Pulmonary artery endothelial cell (primary cell): ENCODE data around the gene CARD10. TPM values are rescaled to one million over a fixed set of nuclear protein-coding genes. Genes with fewer than 3 reads are reported as not detected.
"Not testable (repeated sequence)": the region's sequence is repeated elsewhere in the genome, so short reads cannot be mapped to it uniquely, and the experiment has no call there.

ENCODE experiments used
- DNase-seq: peaks from one replicate; pipeline ENCODE4 v3.0.0-alpha.2; 2011; ENCODE audit warnings: low read depth, low spot score
- total RNA-seq: library from RNA; depleted of rRNA; stranded (reverse); fragments of >200 nt; gene quantifications from 2 replicates; pipeline ENCODE4 v1.2.3, GENCODE V29; 2014

CARD10 gene
- total RNA-seq, 1 donor from 2014 or later, result 39.7 TPM

GRCh38 chr22:37468201-37468695 is 51.0 kb downstream of the CARD10 start:
- DNase-seq, result not testable (repeated sequence)

DNA sequence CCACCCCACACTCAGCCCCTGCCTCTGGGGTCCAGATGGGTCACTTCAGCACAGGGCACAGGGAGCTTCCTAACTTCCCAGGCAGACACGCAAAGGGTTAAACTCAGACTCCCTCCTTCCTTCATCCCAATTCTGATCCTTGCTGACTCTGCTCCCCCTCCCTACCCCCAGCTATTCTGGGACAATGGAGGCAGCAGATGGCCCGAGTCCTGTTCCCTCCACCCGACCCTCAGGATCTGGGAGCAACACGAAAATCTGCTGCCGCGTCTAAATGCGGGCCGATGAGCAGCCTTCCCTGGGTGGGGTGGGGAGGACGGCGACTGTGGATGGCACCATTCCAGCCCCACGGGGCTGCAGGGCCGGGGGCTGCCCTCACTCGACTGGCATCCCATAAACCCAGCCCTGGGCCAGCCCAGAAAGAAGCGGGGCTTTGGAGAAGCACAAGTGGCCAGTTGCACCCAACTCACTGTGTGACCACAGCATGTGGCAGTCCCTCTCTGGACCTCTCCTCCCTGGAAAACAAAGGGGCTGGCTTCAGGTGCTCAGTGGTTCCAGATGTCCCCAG is 51.7 kb downstream of the CARD10 start:
- no peak for DNase-seq

DNA sequence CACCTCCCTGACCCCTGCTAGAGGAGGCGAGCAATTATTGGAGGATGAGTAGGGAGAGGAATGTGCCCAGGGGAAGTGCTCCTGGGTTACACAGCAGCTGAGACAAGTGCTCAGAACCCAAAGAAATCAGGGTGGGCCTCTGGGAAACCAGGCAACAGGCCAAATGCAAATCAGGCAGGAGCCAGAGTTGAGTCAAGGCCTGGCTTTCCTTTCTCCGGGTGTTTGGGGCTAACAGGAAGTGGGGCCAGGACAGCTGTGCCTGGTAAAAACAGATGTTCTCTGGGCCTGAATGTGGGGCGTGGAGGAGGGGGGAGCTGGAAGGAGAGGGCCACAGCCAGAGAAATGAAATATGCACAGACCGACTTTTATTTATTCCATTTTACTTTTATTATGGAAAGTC is 55.0 kb downstream of the CARD10 start:
- no peak for DNase-seq

GRCh38 chr22:37462983-37463382 is 56.2 kb downstream of the CARD10 start:
- DNase-seq, result no peak

DNA sequence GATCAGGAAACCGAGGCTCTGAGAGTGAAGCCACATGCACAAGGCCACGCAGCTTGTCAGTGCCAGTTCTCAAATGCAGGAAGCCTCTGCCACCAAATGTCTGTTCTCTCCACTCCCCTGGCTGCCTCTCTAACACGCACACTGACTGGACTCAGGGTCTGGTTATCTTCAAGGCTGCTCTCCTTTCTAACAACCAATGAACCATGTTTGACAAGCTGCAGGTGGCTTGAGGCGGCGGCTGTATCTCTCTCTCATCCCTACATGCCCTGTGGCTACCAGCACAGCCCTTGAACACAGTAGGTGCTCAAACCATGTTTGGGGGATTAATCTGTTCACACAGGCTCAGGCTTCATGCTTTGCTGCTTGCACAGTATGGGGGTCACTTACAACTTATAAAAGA is 56.8 kb downstream of the CARD10 start:
- DNase-seq, result no peak

- DNase-seq, result no peak
These were observed 57.3 kb downstream of the CARD10 start for GRCh38 chr22:37461961-37462360.

DNA sequence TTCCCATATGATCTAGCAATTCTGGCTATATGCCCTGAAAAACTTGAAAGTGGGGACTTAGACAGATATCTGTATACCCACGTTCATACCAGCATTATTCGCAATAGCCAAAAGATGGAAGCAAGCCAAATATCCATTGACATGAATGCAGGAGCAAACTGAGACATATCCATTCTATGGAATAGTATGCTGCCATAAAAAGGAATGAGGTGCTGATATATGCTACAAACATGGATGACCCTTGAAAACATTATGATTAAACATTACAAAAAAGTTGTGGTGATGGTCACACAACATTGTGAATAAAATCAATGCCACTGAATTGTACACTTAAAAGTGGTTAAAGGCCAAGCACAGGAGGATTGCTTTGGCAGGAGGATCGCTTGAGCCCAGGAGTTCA is 58.5 kb downstream of the CARD10 start:
- no peak for DNase-seq

GRCh38 chr22:37459206-37459605 is 60.0 kb downstream of the CARD10 start:
- DNase-seq, result no peak

DNA sequence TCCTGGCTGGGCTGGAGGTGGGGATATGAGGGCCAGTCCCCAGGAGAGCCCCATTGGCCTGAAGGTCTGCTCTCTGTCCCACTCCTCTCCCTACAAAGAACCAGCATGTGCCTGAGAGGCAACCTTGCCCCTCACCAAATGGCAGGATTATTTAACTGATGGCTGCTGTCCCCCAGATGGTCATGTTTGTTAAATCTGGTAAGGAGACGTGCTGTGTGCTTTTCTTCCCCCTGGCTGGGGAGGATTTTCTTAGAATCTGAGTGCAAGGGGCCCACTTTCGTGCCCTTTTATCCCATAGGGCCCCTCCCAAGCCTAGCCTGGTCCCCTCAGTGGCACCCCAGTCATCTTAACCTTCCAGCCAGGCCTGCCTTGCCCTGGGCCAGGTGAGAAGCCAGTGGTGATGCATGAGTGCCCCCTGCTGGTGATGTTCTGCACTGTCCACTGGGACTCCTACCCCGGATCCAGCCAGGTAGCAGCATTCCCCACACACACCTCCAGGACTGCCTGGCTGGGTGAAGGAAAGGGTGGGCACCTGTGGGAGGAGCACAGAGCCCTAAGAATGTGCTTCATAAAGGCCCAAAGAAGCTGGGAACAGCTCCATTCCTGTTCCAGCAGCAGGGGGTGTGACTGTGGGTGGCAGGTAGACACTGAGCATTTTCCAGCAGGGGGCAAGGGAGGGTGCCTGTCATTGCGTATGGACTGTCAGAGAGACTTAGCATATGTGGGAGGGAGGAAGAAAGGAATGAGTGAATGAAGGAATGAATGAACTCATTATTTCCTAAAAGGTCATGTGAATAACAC is 61.9 kb downstream of the CARD10 start:
- DNase-seq, result no peak

- DNase-seq, result no peak
These were observed 62.9 kb downstream of the CARD10 start for GRCh38 chr22:37456346-37456745.

DNA sequence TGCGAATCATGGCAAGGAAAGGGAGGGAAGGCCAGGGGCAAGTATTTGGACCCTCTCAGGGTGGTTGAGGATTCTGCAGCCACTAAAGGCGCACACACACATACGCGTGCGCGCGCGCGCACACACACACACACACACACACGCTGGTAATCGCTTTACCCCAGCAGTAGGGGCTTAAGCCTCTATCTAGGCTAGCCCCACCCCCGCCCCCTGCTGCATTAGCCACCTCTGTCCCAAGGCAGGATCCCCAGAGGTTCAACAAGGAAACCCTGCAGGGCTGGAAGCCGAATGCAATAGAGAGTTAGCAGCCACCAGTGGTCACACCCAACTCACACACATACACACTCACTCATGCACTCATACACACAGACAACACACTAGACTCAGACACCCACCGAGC is 63.3 kb downstream of the CARD10 start:
- no peak for DNase-seq

DNA sequence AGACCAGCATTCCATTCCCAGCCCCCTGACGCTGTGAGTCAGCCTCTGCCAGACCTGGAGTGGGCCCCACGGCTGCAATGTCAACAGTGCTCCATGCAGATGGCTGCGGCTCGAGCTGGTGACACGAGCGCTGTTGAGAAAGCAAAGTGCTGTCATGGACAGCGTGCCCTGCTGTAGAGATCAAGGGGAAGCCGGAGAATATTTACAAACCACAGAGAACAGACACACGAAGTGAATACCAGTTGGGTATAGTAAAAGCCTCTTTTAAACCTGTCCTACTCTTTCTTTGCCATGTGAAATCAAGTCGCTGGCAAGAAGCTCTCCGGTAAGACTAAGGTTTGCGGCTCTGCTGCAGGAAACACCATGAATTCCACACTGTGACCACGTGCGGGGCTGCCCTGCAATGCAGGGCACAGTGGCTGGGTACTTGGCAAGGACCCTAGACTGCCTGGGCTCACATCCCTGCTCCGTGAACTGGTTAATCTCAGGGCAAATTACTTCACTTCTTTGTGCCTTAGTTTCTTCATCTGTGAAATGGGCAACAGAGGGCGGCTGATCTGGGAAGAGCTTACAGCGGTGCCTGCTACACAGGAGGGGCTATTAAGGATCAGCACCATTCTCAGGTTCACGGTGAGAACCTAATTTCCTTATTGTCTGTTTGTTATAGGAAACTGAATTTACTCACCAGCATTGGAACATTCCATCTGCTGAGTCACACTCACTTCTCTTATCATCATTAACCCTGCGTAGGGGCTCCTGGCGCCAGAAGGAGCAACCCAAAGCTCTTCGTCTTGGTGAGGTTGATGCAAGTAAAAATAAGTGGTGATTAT is 64.1 kb downstream of the CARD10 start:
- peak; percentile 66 for DNase-seq

DNA sequence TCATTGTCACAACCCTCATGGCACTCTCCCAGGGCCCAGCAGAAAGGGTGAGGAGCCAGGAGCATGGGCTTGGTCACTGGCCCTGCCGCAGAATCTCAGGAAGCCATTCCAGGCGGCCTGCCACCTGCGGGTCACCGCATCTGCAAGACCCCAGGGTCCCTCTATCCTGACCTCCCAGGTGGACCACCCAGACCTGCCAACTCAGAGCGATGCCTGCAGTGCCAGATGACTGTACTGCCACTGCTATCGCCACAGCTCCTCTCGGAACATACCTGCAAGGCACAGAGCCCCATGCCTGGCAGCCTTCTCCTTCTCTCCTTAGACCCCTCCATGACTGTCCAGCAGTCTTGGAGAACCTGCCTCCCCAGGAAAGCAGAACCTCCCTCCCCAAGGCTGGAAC is 65.5 kb downstream of the CARD10 start:
- DNase-seq, result no peak

DNA sequence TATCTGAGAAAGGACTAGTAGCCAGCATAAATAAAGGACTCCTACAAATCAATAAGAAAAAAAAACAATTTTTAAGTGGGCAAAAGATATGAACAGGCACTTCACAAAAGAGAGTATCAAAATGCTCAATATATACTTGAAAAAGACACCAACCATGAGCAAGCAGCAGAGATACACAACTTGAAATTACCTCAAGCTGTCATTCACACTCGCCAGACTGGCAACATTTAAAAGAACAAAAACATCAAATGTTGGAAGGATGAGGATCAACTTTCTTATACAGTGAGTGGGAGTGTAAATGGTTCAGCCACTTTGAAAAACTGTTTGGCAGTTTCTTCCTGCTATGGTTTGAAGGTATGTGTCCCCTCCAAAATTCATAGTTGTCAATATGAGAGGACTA is 68.0 kb downstream of the CARD10 start:
- DNase-seq, result no peak

GRCh38 chr22:37449331-37450001 is 69.7 kb downstream of the CARD10 start:
- DNase-seq, result no peak

DNA sequence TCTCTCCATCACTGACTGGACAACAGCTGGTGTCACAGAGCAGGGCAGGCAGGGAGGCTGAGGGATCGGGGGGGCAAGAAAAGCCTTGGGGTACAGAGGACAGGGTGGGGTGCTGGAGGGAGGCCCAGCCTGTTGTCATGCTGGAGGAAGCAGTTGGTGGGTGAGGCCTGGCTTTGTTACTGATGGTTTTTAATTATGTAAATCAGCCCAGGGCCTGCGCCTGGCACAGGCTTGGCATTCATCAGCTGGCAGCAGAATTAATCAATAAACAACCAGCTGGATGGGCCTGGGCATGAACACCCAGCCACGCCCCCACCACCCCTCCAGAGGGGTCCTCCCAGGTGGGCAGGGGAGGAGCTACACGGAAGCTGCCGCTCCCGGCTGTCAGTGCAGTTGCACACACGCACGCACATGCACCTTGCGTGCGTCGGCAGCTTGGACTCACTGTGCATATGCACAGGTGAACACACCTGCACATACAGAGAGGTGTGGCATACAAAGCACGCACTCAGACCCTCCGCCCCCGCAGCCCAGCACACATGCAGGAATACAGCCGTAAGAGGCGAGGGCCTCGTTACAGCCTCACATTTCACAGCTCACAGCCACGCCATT is 70.6 kb downstream of the CARD10 start:
- DNase-seq, result no peak

- DNase-seq, result no peak
These were observed 73.7 kb downstream of the CARD10 start for GRCh38 chr22:37445501-37445900.

DNA sequence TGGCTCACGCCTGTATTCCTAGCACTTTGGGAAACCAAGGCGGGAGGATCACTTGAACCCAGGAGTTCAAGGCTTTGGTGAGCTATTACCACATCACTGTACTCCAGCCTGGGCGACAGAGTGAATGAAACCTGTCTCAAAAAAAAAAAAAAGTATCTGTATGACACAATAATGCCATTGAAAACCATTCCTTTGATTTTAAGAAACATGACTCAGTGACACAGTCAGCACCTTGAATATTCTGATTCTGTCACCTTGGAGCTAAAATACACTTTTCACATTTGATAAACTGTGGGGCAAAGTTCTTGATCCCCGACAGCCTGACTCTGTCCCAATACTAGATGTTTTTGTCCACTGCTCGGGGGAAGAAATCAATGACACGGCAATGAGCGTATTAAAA is 75.2 kb downstream of the CARD10 start:
- no peak for DNase-seq

DNA sequence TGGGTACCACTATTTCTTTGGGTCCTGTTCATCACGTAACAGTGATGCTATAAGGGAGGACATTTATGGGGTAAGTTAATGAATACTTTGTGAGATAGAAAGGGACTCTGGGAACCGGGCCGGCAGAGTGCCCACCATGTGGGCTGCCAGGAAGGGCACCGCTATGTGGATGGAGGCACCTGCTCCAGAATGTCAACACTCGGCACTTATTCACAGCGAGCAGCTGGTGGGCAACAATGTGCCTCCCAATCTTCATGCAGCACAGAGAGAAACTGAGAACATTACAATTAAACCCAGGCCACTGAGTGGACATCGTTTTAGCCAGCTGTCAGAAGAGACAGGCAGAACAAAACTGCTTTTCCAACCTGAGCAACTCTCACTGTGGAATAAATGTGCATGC is 76.1 kb downstream of the CARD10 start:
- no peak for DNase-seq

- DNase-seq, result no peak
These were observed 76.7 kb downstream of the CARD10 start for GRCh38 chr22:37442537-37442936.

- DNase-seq, result no peak
These were observed 77.1 kb downstream of the CARD10 start for GRCh38 chr22:37442135-37442534.
